ENCODE measurements around the gene EME1. TPM values are rescaled to one million over a fixed set of nuclear protein-coding genes. Genes with fewer than 3 reads are reported as not detected.

Gene EME1
- total and polyA plus RNA-seq, 2 of the 13 experiments (the other 11 are each of a cell fraction or from before 2014, with no cell fraction given), result 20.7 to 24.6 TPM

DNA sequence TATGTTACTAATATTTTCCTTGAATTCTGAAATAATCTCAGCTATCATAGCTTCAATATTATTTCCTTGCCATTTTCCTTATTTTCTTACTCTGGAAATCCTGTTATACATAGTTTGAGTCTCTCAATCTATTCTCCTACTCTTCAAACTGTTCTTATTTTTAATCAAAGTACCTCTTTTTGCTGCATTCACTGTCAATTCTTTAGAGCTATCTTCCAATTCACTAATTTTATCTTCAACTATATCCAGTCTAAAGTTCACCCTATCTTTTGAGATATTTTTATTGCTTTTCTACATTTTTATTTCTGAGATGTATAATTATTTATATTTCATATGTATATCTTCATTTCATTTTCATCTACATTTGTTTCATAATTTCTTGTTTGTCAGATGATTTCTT, 34.4 kb upstream of the EME1 start:
- Histone ChIP-seq H3K9ac (ENCODE audit: insufficient read depth, low read depth, low read length) (no peak overlapping the region), H3K27ac (ENCODE audit: extremely low read length, insufficient read depth, low read length) (no peak overlapping the region), H3K79me2 (ENCODE audit: insufficient read depth, low read length) (no peaks in the 10 kb centered on the region), H4K20me1 (ENCODE audit: insufficient read depth, low read length) (no peaks in the 10 kb centered on the region), H3K27me3 (ENCODE audit: control insufficient read depth in 1 of 2, insufficient read depth in 2 of 2, low read length in 2 of 2) (peaks cover 4 to 9% of the 10 kb centered on the region in 2 experiments; a peak in 2 of 5 replicates), H3K9me3 (ENCODE audit: low read length) (no peaks in the 10 kb centered on the region), H3K4me3 (replicated peaks in 1 of 3; ENCODE audit: insufficient read depth in 1 of 3, low read depth in 2 of 3, low read length in 3 of 3) (no peak overlapping the region), H2AFZ (ENCODE audit: low read length) (no peak overlapping the region), H3K4me2 (ENCODE audit: low read depth, low read length) (no peak overlapping the region), H3K36me3 (replicated peaks in 1 of 2; ENCODE audit: control insufficient read depth in 1 of 2, insufficient read depth in 2 of 2, low read length in 2 of 2) (no peaks in the 10 kb centered on the region), H3K4me1 (ENCODE audit: insufficient read depth, low read length) (0 out of 2 replicates have a peak, but pooled peaks cover 5% of the 10 kb centered on the region)
- ChIA-PET POLR2A (no interaction called here), CTCF (ENCODE audit: low intra/inter-chr PET ratio, low total read pairs) (no interaction called here)
- intact Hi-C loops (cut with micrococcal nuclease; ENCODE audit: unreplicated experiment) (no loop called here), in situ Hi-C loops (cut with HindIII; ENCODE audit: extremely low pct_ligation_motif_present, low pct_unique_long_range_greater_than_20kb) (no loop called here)
- DNase-seq (ENCODE audit: low spot score) (no peak), ATAC-seq (no peak), FAIRE-seq (peak; percentile 8)
- TF ChIP-seq, protein P1, sequence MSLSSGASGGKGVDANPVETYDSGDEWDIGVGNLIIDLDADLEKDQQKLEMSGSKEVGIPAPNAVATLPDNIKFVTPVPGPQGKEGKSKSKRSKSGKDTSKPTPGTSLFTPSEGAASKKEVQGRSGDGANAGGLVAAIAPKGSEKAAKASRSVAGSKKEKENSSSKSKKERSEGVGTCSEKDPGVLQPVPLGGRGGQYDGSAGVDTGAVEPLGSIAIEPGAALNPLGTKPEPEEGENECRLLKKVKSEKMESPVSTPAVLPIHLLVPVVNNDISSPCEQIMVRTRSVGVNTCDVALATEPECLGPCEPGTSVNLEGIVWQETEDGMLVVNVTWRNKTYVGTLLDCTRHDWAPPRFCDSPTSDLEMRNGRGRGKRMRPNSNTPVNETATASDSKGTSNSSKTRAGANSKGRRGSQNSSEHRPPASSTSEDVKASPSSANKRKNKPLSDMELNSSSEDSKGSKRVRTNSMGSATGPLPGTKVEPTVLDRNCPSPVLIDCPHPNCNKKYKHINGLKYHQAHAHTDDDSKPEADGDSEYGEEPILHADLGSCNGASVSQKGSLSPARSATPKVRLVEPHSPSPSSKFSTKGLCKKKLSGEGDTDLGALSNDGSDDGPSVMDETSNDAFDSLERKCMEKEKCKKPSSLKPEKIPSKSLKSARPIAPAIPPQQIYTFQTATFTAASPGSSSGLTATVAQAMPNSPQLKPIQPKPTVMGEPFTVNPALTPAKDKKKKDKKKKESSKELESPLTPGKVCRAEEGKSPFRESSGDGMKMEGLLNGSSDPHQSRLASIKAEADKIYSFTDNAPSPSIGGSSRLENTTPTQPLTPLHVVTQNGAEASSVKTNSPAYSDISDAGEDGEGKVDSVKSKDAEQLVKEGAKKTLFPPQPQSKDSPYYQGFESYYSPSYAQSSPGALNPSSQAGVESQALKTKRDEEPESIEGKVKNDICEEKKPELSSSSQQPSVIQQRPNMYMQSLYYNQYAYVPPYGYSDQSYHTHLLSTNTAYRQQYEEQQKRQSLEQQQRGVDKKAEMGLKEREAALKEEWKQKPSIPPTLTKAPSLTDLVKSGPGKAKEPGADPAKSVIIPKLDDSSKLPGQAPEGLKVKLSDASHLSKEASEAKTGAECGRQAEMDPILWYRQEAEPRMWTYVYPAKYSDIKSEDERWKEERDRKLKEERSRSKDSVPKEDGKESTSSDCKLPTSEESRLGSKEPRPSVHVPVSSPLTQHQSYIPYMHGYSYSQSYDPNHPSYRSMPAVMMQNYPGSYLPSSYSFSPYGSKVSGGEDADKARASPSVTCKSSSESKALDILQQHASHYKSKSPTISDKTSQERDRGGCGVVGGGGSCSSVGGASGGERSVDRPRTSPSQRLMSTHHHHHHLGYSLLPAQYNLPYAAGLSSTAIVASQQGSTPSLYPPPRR (CRISPR knock-in tag; IDR thresholded peaks at IDR 0.05; ENCODE audit: borderline replicate concordance), result no peak
- TF ChIP-seq FOXK2 (IDR thresholded peaks at IDR 0.05) (no peak), SUZ12 (IDR thresholded peaks at IDR 0.05; ENCODE audit: low read depth, low read length) (no peak), ZNF160 (CRISPR knock-in tag; IDR thresholded peaks at IDR 0.05) (no peak)
- TF ChIP-seq, protein P2, sequence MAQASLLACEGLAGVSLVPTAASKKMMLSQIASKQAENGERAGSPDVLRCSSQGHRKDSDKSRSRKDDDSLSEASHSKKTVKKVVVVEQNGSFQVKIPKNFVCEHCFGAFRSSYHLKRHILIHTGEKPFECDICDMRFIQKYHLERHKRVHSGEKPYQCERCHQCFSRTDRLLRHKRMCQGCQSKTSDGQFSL (CRISPR knock-in tag; IDR thresholded peaks at IDR 0.05), result no peak
- no TSS peak for BruUV-seq (replicated peaks)
